Measurements from ENCODE around the gene PLSCR3.

Gene PLSCR3

GRCh38 chr17:7417056-7417655, 22.8 kb upstream of the PLSCR3 start:
- H3K4ac ChIP-seq (ENCODE audit: low read length), result no peak overlapping the region
- no peak overlapping the region for H2BK15ac ChIP-seq (ENCODE audit: low read length)
- no peak overlapping the region for H4K8ac ChIP-seq (ENCODE audit: low read depth, low read length)
- no peak overlapping the region for H3K23ac ChIP-seq (ENCODE audit: low read depth, low read length, poor library complexity)
- peaks cover 30 to 65% of the 10 kb centered on the region in 2 donors for H3K36me3 ChIP-seq (replicated peaks in 1 of 2; ENCODE audit: control insufficient read depth in 2 of 2, insufficient read depth in 2 of 2, low read length in 2 of 2)
- H3K4me3 ChIP-seq (ENCODE audit: low read length in 2 of 2), result no peak overlapping the region
- no peak overlapping the region for H3K27ac ChIP-seq (replicated peaks; ENCODE audit: low read length)
- no peaks in the 10 kb centered on the region for H3K27me3 ChIP-seq (ENCODE audit: control insufficient read depth in 3 of 3, insufficient read depth in 3 of 3, low read depth in 1 of 3, low read length in 3 of 3)
- DNase-seq (ENCODE audit: low spot score), result no peak
- peaks cover 32 to 42% of the 10 kb centered on the region in 2 donors for H3K4me1 ChIP-seq (ENCODE audit: control insufficient read depth in 2 of 2, insufficient read depth in 1 of 2, low read depth in 1 of 2, low read length in 2 of 2)
- H4K91ac ChIP-seq (ENCODE audit: low read depth, low read length, poor library complexity), result no peak overlapping the region
- H3K18ac ChIP-seq (ENCODE audit: low read length), result no peak overlapping the region
- H3K79me1 ChIP-seq (ENCODE audit: low read depth, low read length), result peaks cover 4% of the 10 kb centered on the region
- H2BK5ac ChIP-seq (ENCODE audit: low read length), result no peak overlapping the region
- peak overlapping the region; percentile 36 for H2BK12ac ChIP-seq (ENCODE audit: low read length)
- H2BK120ac ChIP-seq (ENCODE audit: low read depth, low read length), result no peak overlapping the region
- no peak overlapping the region for H3K4me2 ChIP-seq (ENCODE audit: insufficient read depth, low read length, poor library complexity, severe bottlenecking)
- H2AK5ac ChIP-seq (ENCODE audit: low read depth, low read length), result no peak overlapping the region
- H3K14ac ChIP-seq (ENCODE audit: low read length), result no peak overlapping the region
- no peak overlapping the region for H2AFZ ChIP-seq (ENCODE audit: low read length)
- WGBS, 2 donors (ENCODE audit: extremely low coverage in 2 of 2, insufficient read length in 2 of 2, insufficient replicate concordance in 1 of 2), result no CpG with 5 or more reads among the region's 54 CpGs
- no peaks in the 10 kb centered on the region for H3K9me3 ChIP-seq (replicated peaks in 1 of 2; ENCODE audit: control insufficient read depth in 2 of 2, insufficient read depth in 1 of 2, low read depth in 1 of 2, low read length in 2 of 2)
- H3K9ac ChIP-seq (ENCODE audit: low read depth, low read length, poor library complexity), result peak overlapping the region; percentile 40

- no CpG with 5 or more reads among the region's 6 CpGs for WGBS, 2 donors (ENCODE audit: extremely low coverage in 2 of 2, insufficient read length in 2 of 2, insufficient replicate concordance in 1 of 2)
- Histone ChIP-seq H2AK5ac (ENCODE audit: low read depth, low read length) (no peak overlapping the region), H2BK120ac (ENCODE audit: low read depth, low read length) (no peak overlapping the region), H3K4me1 (ENCODE audit: control insufficient read depth in 2 of 2, insufficient read depth in 1 of 2, low read depth in 1 of 2, low read length in 2 of 2) (peaks cover 32 to 39% of the 10 kb centered on the region in 2 donors), H2BK12ac (ENCODE audit: low read length) (no peak overlapping the region), H3K4me2 (ENCODE audit: insufficient read depth, low read length, poor library complexity, severe bottlenecking) (no peak overlapping the region), H3K79me1 (ENCODE audit: low read depth, low read length) (peaks cover 4% of the 10 kb centered on the region), H3K27ac (replicated peaks; ENCODE audit: low read length) (no peak overlapping the region), H3K9ac (ENCODE audit: low read depth, low read length, poor library complexity) (no peak overlapping the region), H3K4me3 (ENCODE audit: low read length in 2 of 2) (no peak overlapping the region), H3K23ac (ENCODE audit: low read depth, low read length, poor library complexity) (no peak overlapping the region), H2AFZ (ENCODE audit: low read length) (no peak overlapping the region), H2BK5ac (ENCODE audit: low read length) (no peak overlapping the region), H4K8ac (ENCODE audit: low read depth, low read length) (no peak overlapping the region), H3K27me3 (ENCODE audit: control insufficient read depth in 3 of 3, insufficient read depth in 3 of 3, low read depth in 1 of 3, low read length in 3 of 3) (no peaks in the 10 kb centered on the region), H2BK15ac (ENCODE audit: low read length) (no peak overlapping the region), H3K14ac (ENCODE audit: low read length) (no peak overlapping the region), H3K18ac (ENCODE audit: low read length) (no peak overlapping the region), H3K4ac (ENCODE audit: low read length) (no peak overlapping the region), H3K9me3 (replicated peaks in 1 of 2; ENCODE audit: control insufficient read depth in 2 of 2, insufficient read depth in 1 of 2, low read depth in 1 of 2, low read length in 2 of 2) (no peaks in the 10 kb centered on the region), H3K36me3 (replicated peaks in 1 of 2; ENCODE audit: control insufficient read depth in 2 of 2, insufficient read depth in 2 of 2, low read length in 2 of 2) (peaks cover 31 to 72% of the 10 kb centered on the region in 2 donors), H4K91ac (ENCODE audit: low read depth, low read length, poor library complexity) (no peak overlapping the region)
- DNase-seq (ENCODE audit: low spot score), result no peak
Observed at GRCh38 chr17:7416323-7416722, 22.0 kb upstream of the PLSCR3 start.

GRCh38 chr17:7415784-7416183, 21.5 kb upstream of the PLSCR3 start:
- H2AFZ ChIP-seq (ENCODE audit: low read length), result no peak overlapping the region
- no peaks in the 10 kb centered on the region for H3K9me3 ChIP-seq (replicated peaks in 1 of 2; ENCODE audit: control insufficient read depth in 2 of 2, insufficient read depth in 1 of 2, low read depth in 1 of 2, low read length in 2 of 2)
- H3K4me2 ChIP-seq (ENCODE audit: insufficient read depth, low read length, poor library complexity, severe bottlenecking), result no peak overlapping the region
- no peak overlapping the region for H3K27ac ChIP-seq (replicated peaks; ENCODE audit: low read length)
- H2BK15ac ChIP-seq (ENCODE audit: low read length), result no peak overlapping the region
- no peak overlapping the region for H2BK12ac ChIP-seq (ENCODE audit: low read length)
- WGBS, 2 donors (ENCODE audit: extremely low coverage in 2 of 2, insufficient read length in 2 of 2, insufficient replicate concordance in 1 of 2), result no CpG with 5 or more reads among the region's 23 CpGs
- no peak overlapping the region for H3K18ac ChIP-seq (ENCODE audit: low read length)
- peak overlapping the region; percentile 43 for H3K23ac ChIP-seq (ENCODE audit: low read depth, low read length, poor library complexity)
- H3K14ac ChIP-seq (ENCODE audit: low read length), result no peak overlapping the region
- no peak overlapping the region for H4K8ac ChIP-seq (ENCODE audit: low read depth, low read length)
- H3K27me3 ChIP-seq (ENCODE audit: control insufficient read depth in 3 of 3, insufficient read depth in 3 of 3, low read depth in 1 of 3, low read length in 3 of 3), result no peaks in the 10 kb centered on the region
- H4K91ac ChIP-seq (ENCODE audit: low read depth, low read length, poor library complexity), result no peak overlapping the region
- H3K4me1 ChIP-seq (ENCODE audit: control insufficient read depth in 2 of 2, insufficient read depth in 1 of 2, low read depth in 1 of 2, low read length in 2 of 2), result peaks cover 30 to 34% of the 10 kb centered on the region in 2 donors
- H2BK120ac ChIP-seq (ENCODE audit: low read depth, low read length), result no peak overlapping the region
- no peak overlapping the region for H3K4me3 ChIP-seq (ENCODE audit: low read length in 2 of 2)
- peaks cover 4% of the 10 kb centered on the region for H3K79me1 ChIP-seq (ENCODE audit: low read depth, low read length)
- no peak overlapping the region for H3K9ac ChIP-seq (ENCODE audit: low read depth, low read length, poor library complexity)
- H2AK5ac ChIP-seq (ENCODE audit: low read depth, low read length), result no peak overlapping the region
- peaks cover 35 to 77% of the 10 kb centered on the region in 2 donors for H3K36me3 ChIP-seq (replicated peaks in 1 of 2; ENCODE audit: control insufficient read depth in 2 of 2, insufficient read depth in 2 of 2, low read length in 2 of 2)
- H3K4ac ChIP-seq (ENCODE audit: low read length), result no peak overlapping the region
- no peak for DNase-seq (ENCODE audit: low spot score)
- H2BK5ac ChIP-seq (ENCODE audit: low read length), result no peak overlapping the region

- Histone ChIP-seq H3K18ac (ENCODE audit: low read length) (no peak overlapping the region), H3K23ac (ENCODE audit: low read depth, low read length, poor library complexity) (no peak overlapping the region), H3K27ac (replicated peaks; ENCODE audit: low read length) (no peak overlapping the region), H3K79me1 (ENCODE audit: low read depth, low read length) (peaks cover 7% of the 10 kb centered on the region), H3K9me3 (replicated peaks in 1 of 2; ENCODE audit: control insufficient read depth in 2 of 2, insufficient read depth in 1 of 2, low read depth in 1 of 2, low read length in 2 of 2) (no peaks in the 10 kb centered on the region), H2AFZ (ENCODE audit: low read length) (no peak overlapping the region), H3K4ac (ENCODE audit: low read length) (no peak overlapping the region), H2BK5ac (ENCODE audit: low read length) (peak overlapping the region; percentile 5), H3K14ac (ENCODE audit: low read length) (no peak overlapping the region), H2BK120ac (ENCODE audit: low read depth, low read length) (no peak overlapping the region), H4K8ac (ENCODE audit: low read depth, low read length) (no peak overlapping the region), H3K4me1 (ENCODE audit: control insufficient read depth in 2 of 2, insufficient read depth in 1 of 2, low read depth in 1 of 2, low read length in 2 of 2) (peaks cover 21 to 26% of the 10 kb centered on the region in 2 donors), H3K9ac (ENCODE audit: low read depth, low read length, poor library complexity) (no peak overlapping the region), H2BK12ac (ENCODE audit: low read length) (no peak overlapping the region), H3K36me3 (replicated peaks in 1 of 2; ENCODE audit: control insufficient read depth in 2 of 2, insufficient read depth in 2 of 2, low read length in 2 of 2) (peaks cover 44 to 86% of the 10 kb centered on the region in 2 donors), H2AK5ac (ENCODE audit: low read depth, low read length) (no peak overlapping the region), H3K4me2 (ENCODE audit: insufficient read depth, low read length, poor library complexity, severe bottlenecking) (no peak overlapping the region), H2BK15ac (ENCODE audit: low read length) (no peak overlapping the region), H3K4me3 (ENCODE audit: low read length in 2 of 2) (no peak overlapping the region), H4K91ac (ENCODE audit: low read depth, low read length, poor library complexity) (no peak overlapping the region), H3K27me3 (ENCODE audit: control insufficient read depth in 3 of 3, insufficient read depth in 3 of 3, low read depth in 1 of 3, low read length in 3 of 3) (no peaks in the 10 kb centered on the region)
- DNase-seq (ENCODE audit: low spot score), result no peak
- no CpG with 5 or more reads among the region's 14 CpGs for WGBS, 2 donors (ENCODE audit: extremely low coverage in 2 of 2, insufficient read length in 2 of 2, insufficient replicate concordance in 1 of 2)
Observed at GRCh38 chr17:7414837-7415236, 20.5 kb upstream of the PLSCR3 start.

Measured in neuronal stem cell (in vitro differentiated cells).